K562 (cell line): Measurements from ENCODE around the gene FRK. TPM values are rescaled to one million over a fixed set of nuclear protein-coding genes. Genes with fewer than 3 reads are reported as not detected.

Experiments
- ATAC-seq: fragments of 200-7000 bp; cut with Tn5 transposase; 3 replicates; pipeline ENCODE4 v1.9.1; 2020; ENCODE audit warnings: moderate library complexity
- BruUV-seq: library from RNA; stranded (reverse); fragments of 400-500 nt; replicated peaks from 2 replicates; lab custom pipeline; 2021; lab: Mats Ljungman, UMichigan
- CTCF ChIA-PET: fragments of 300-600 bp; formaldehyde crosslinking; extraction: SDS; loops from one replicate; lab custom pipeline; 2021; ENCODE audit warnings: low intra/inter-chr PET ratio; lab: Yijun Ruan, JAX
- POLR2A ChIA-PET: fragments of 300-600, 350-650 bp; sonication (Branson Sonifier 250); formaldehyde crosslinking; extraction: SDS; loops from one replicate; lab custom pipeline; 2021; ENCODE audit warnings: antibody characterized with exemption, inconsistent platforms; lab: Yijun Ruan, JAX
- DNase-seq, 4 experiments: peaks; one replicate each; pipeline versions ENCODE4 v3.0.0 to v3.0.0-alpha.2; 2011 to 2018; ENCODE audit warnings: low spot score in 3 of 4, mixed read lengths in 3 of 4; ENCODE audit errors: extremely low read depth in 1 of 4
- FAIRE-seq: peaks from 2 replicates; lab custom pipeline; 2011; peaks lifted over from hg19 to GRCh38; lab: Jason Lieb, UNC
- H2AFZ ChIP-seq: 2 replicates; pipeline ENCODE4 v1.6.0; 2011; ENCODE audit warnings: low read depth, low read length, control low read depth, inconsistent platforms
- H3K27ac ChIP-seq: fragments of 200-600 bp; 3 replicates; pipeline ENCODE4 v1.8.0; 2011; ENCODE audit warnings: low read depth, mild to moderate bottlenecking, control low read depth, inconsistent platforms, low read length, moderate library complexity, mixed read lengths; ENCODE audit errors: extremely low read depth
- H3K27me3 ChIP-seq, 2 experiments: fragments of 300-600 bp in 1 of 2; 2 replicates in 1 of 2; 3 replicates in 1 of 2; pipeline versions ENCODE4 v1.6.0 to v1.8.0; 2011; ENCODE audit warnings: inconsistent platforms in 2 of 2, low read length in 2 of 2, mild to moderate bottlenecking in 1 of 2, mixed read lengths in 1 of 2, moderate library complexity in 1 of 2; ENCODE audit not compliant: control insufficient read depth in 2 of 2, insufficient read depth in 2 of 2
- H3K36me3 ChIP-seq: fragments of 300-600 bp; 3 replicates; pipeline ENCODE4 v1.8.0; 2011; ENCODE audit warnings: mild to moderate bottlenecking, low read length, inconsistent platforms; ENCODE audit not compliant: control insufficient read depth, insufficient read depth
- H3K4me1 ChIP-seq, 2 experiments: fragments of 200-600 bp in 1 of 2; replicated peaks in 1 of 2; 2 replicates in 1 of 2; 3 replicates in 1 of 2; pipeline versions ENCODE4 v1.5.1 to v1.8.0; 2011; ENCODE audit warnings: inconsistent platforms in 2 of 2, low read length in 2 of 2, mild to moderate bottlenecking in 1 of 2, mixed read lengths in 1 of 2, moderate library complexity in 1 of 2; ENCODE audit not compliant: control insufficient read depth in 2 of 2, insufficient read depth in 2 of 2
- H3K4me2 ChIP-seq: 2 replicates; pipeline ENCODE4 v1.6.1; 2011; ENCODE audit warnings: low read length, control low read depth, inconsistent platforms, mixed read lengths; ENCODE audit not compliant: insufficient read depth
- H3K4me3 ChIP-seq: fragments of 200-600 bp; sonication (generic), shearing (Covaris generic); 2 replicates; pipeline ENCODE4 v1.5.1; 2016; ENCODE audit warnings: control low read depth, inconsistent platforms
- H3K79me2 ChIP-seq: fragments of 200-600 bp; 3 replicates; pipeline ENCODE4 v1.8.0; 2011; ENCODE audit warnings: low read length, inconsistent platforms; ENCODE audit not compliant: control insufficient read depth, insufficient read depth
- H3K9ac ChIP-seq, 2 experiments: 2 replicates each; pipeline versions ENCODE4 v1.6.0 to v1.6.1; 2011; ENCODE audit warnings: low read depth in 2 of 2, low read length in 2 of 2, control low read depth in 1 of 2, inconsistent platforms in 1 of 2, mild to moderate bottlenecking in 1 of 2, mixed read lengths in 1 of 2; ENCODE audit not compliant: insufficient read depth in 1 of 2
- H3K9me1 ChIP-seq: one replicate; pipeline ENCODE4 v1.6.0; 2011; ENCODE audit warnings: inconsistent platforms, mild to moderate bottlenecking, low read length, moderate library complexity; ENCODE audit not compliant: control insufficient read depth, insufficient read depth
- H3K9me3 ChIP-seq: replicated peaks from 2 replicates; pipeline ENCODE4 v1.5.1; 2011; ENCODE audit warnings: low read depth, low read length, inconsistent platforms; ENCODE audit not compliant: control insufficient read depth, insufficient read depth
- H4K20me1 ChIP-seq: replicated peaks from 2 replicates; pipeline ENCODE4 v1.6.1; 2011; ENCODE audit warnings: low read length, inconsistent platforms, mixed read lengths; ENCODE audit not compliant: control insufficient read depth, insufficient read depth
- C11orf30 ChIP-seq: fragments of 450-650 bp; IDR thresholded peaks from 2 replicates; pipeline ENCODE4 v1.6.1; 2016; ENCODE audit warnings: low read depth, mild to moderate bottlenecking
- EGR1 ChIP-seq: fragments of 450-650 bp; conservative IDR thresholded peaks from 2 replicates; pipeline ENCODE4 v1.6.1; 2017; ENCODE audit warnings: mild to moderate bottlenecking
- ETS1 ChIP-seq: conservative IDR thresholded peaks from 2 replicates; pipeline ENCODE4 v1.6.1; 2011; ENCODE audit warnings: low read depth, mild to moderate bottlenecking, low read length; ENCODE audit not compliant: control insufficient read depth
- FOXO4 ChIP-seq: fragments of 450-650 bp; formaldehyde crosslinking; IDR thresholded peaks from 2 replicates; pipeline ENCODE4 v1.4.0; 2020; ENCODE audit warnings: mild to moderate bottlenecking, moderate library complexity
- HSF4 ChIP-seq: fragments of 250-450 bp; sonication (Bioruptor Pico); IDR thresholded peaks from 2 replicates; pipeline ENCODE4 v2.1.2; 2022; ENCODE audit warnings: mild to moderate bottlenecking, moderate library complexity, borderline replicate concordance
- KAT2B ChIP-seq: IDR thresholded peaks from one replicate; pipeline ENCODE4 v1.6.1; 2012; ENCODE audit warnings: low read depth, mild to moderate bottlenecking, control low read depth, inconsistent platforms, low read length, moderate library complexity
- MAFF ChIP-seq: IDR thresholded peaks from 2 replicates; pipeline ENCODE4 v1.6.1; 2012; ENCODE audit warnings: low read length, improper control_type of control experiment
- MAFG ChIP-seq: fragments of 450-650 bp; conservative IDR thresholded peaks from 2 replicates; pipeline ENCODE4 v1.6.1; 2016; ENCODE audit warnings: missing genetic modification characterization, missing compliant biosample characterization
- MAFK ChIP-seq: IDR thresholded peaks from 2 replicates; pipeline ENCODE4 v1.6.1; 2011; ENCODE audit warnings: low read length, improper control_type of control experiment
- MCM3 ChIP-seq: fragments of 450-650 bp; IDR thresholded peaks from 2 replicates; pipeline ENCODE4 v1.6.1; 2016
- NR1H2 ChIP-seq: sonication (generic); formaldehyde crosslinking; IDR thresholded peaks from 2 replicates; pipeline ENCODE4 v1.4.0; 2020; ENCODE audit warnings: mild to moderate bottlenecking, missing genetic modification reagents
- NR2F6 ChIP-seq: fragments of 450-650 bp; formaldehyde crosslinking; IDR thresholded peaks from 2 replicates; pipeline ENCODE4 v1.4.0; 2020; ENCODE audit warnings: mild to moderate bottlenecking
- PURB ChIP-seq: sonication (generic); formaldehyde crosslinking; IDR thresholded peaks from 2 replicates; pipeline ENCODE4 v1.9.0; 2021; ENCODE audit warnings: low read depth, mild to moderate bottlenecking, missing genetic modification reagents
- ZNF316 ChIP-seq: fragments of 450-650 bp; IDR thresholded peaks from 2 replicates; pipeline ENCODE4 v1.6.1; 2016
- ZNF445 ChIP-seq: fragments of 250-450 bp; sonication (Bioruptor Pico); IDR thresholded peaks from 2 replicates; pipeline ENCODE4 v1.4.0; 2020; ENCODE audit warnings: low read depth, mild to moderate bottlenecking, moderate library complexity
- ZNF780A ChIP-seq: fragments of 250-450 bp; sonication (Bioruptor Pico); IDR thresholded peaks from 2 replicates; pipeline ENCODE4 v1.5.0; 2021; ENCODE audit warnings: mild to moderate bottlenecking
- WGBS: fragments of 100-300 bp; shearing (Covaris generic); methylation state at CpG from one replicate; pipeline ENCODE4 v1.1.6; 2016; ENCODE audit warnings: low coverage, mixed read lengths; ENCODE audit not compliant: insufficient coverage; ENCODE audit errors: missing lambda C conversion rate; 5-methylcytosine and 5-hydroxymethylcytosine counted together
- in situ Hi-C: fragments of 300-500 bp; cut with MboI; formaldehyde crosslinking; loops from 4 replicates; pipeline ENCODE4 v1.15.0; 2018; ENCODE audit warnings: inconsistent platforms, mixed read lengths
- intact Hi-C: fragments of 100-400 bp; cut with micrococcal nuclease; formaldehyde crosslinking; loops from 2 replicates; pipeline ENCODE4 v1.14.2; 2022
- polyA plus RNA-seq, 8 experiments: library from polyadenylated mRNA; depleted of rRNA in 4 of 8; stranded (reverse) in 5 of 8; unstranded in 3 of 8; fragments of >200 nt; fragmentation: Nextera tagmentation in 2 of 8; fragmentation: Illumina TruSeq in 1 of 8; extraction: Ambion mirVana in 2 of 8; extraction: Trizol in 1 of 8; gene quantifications; 2 replicates each; pipeline versions ENCODE4 v1.2.1 to v1.2.3, GENCODE V29; 2011 to 2014; ENCODE audit warnings: inconsistent platforms in 1 of 8, missing spikeins in 1 of 8
- total RNA-seq, 7 experiments: library from RNA; depleted of rRNA in 6 of 7; stranded (reverse); fragments of >200 nt in 6 of 7; fragmentation: Illumina TruSeq in 2 of 7; extraction: Trizol in 2 of 7; gene quantifications; 2 replicates each; pipeline versions ENCODE4 v1.2.1 to v1.2.3, GENCODE V29; 2011 to 2021; ENCODE audit warnings: low replicate concordance in 1 of 7

The FRK gene
- total and polyA plus RNA-seq, 9 of the 15 experiments (the other 6 are each of a cell fraction or from before 2014, with no cell fraction given): 0.01 to 0.29 (median 0.09) TPM

- H3K9me3 ChIP-seq: peaks cover 9% of the 10 kb centered on the region
- H3K4me1 ChIP-seq: peaks cover 4 to 7% of the 10 kb centered on the region in 2 experiments; a peak in 3 of 5 replicates
- ChIA-PET POLR2A (interaction anchor here (0.6 kb wide), 1 partner anchor 91 kb away, joined by 3 read pairs; no protein-coding TSS in a partner anchor), CTCF (no interaction called here)
- intact Hi-C loops (loop anchor here (5.0 kb wide), 1 partner anchor 37 kb away; the partner anchor contains the start of gene FRK), in situ Hi-C loops (no loop called here)
- H2AFZ ChIP-seq: no peak overlapping the region
- no TSS peak for BruUV-seq
- no peaks in the 10 kb centered on the region for H3K9me1 ChIP-seq
- no peak for TF ChIP-seq NR2F6 (CRISPR knock-in tag)
- no peak for TF ChIP-seq ETS1
- no peak for TF ChIP-seq ZNF445 (CRISPR knock-in tag)
- no peak for TF ChIP-seq HSF4 (CRISPR knock-in tag)
- no peak for TF ChIP-seq MCM3
- no peak for TF ChIP-seq KAT2B
- peak; percentile 79 for TF ChIP-seq MAFF
- no peak for TF ChIP-seq ZNF780A (CRISPR knock-in tag)
- TF ChIP-seq C11orf30: peak; percentile 84
- TF ChIP-seq FOXO4 (CRISPR knock-in tag): no peak
- TF ChIP-seq NR1H2 (CRISPR knock-in tag): no peak
- no peak for TF ChIP-seq PURB (CRISPR knock-in tag)
- TF ChIP-seq ZNF316: peak; percentile 91
- TF ChIP-seq MAFK: peak; percentile 75
- peak; percentile 77 for TF ChIP-seq MAFG (tag)
- TF ChIP-seq EGR1: no peak
- no peak overlapping the region for H3K27ac ChIP-seq
- 17% methylated on average over 1 of the region's 1 CpG for WGBS
- DNase-seq (no peak), ATAC-seq (no peak), FAIRE-seq (no peak)
- H3K9ac ChIP-seq: no peak overlapping the region
- no peak overlapping the region for H3K4me2 ChIP-seq
- no peak overlapping the region for H3K4me3 ChIP-seq
- H3K79me2 ChIP-seq: peaks cover 11% of the 10 kb centered on the region
- no peaks in the 10 kb centered on the region for H4K20me1 ChIP-seq
- H3K27me3 ChIP-seq: no peaks in the 10 kb centered on the region
- no peaks in the 10 kb centered on the region for H3K36me3 ChIP-seq
These were observed 38.3 kb upstream of the FRK start for GRCh38 chr6:116099036-116099435.
